GM12873 (cell line): ENCODE data around the gene PRKG1.

Experiments used
- TF ChIP-seq, protein P1 (sequence below): IDR thresholded peaks from 2 replicates; pipeline ENCODE4 v1.5.1; 2012; ENCODE audit warnings: low read depth, mild to moderate bottlenecking, moderate library complexity, low read length, control low read depth; ENCODE audit not compliant: insufficient read depth; ENCODE audit errors: missing control alignments

PRKG1 gene

DNA sequence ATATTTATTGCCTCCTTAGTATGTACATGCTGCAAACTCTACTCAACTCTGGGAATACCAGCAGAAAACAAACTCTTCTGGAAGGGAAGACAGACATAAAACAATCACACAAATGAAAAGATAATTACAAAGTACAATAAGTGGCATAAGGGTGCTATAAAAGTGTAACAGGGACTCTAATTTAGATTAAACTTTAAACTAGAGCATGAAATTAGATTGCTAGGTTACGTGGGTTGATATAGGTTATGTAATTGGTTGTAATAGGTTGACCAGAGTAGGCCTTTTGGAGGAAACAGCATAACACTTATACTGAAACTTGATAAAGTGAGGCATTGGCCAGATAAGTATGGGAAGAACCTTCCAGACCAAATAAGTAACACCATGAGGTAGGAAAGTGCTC, 1213.6 kb downstream of the PRKG1 start:
- TF ChIP-seq, protein P1, sequence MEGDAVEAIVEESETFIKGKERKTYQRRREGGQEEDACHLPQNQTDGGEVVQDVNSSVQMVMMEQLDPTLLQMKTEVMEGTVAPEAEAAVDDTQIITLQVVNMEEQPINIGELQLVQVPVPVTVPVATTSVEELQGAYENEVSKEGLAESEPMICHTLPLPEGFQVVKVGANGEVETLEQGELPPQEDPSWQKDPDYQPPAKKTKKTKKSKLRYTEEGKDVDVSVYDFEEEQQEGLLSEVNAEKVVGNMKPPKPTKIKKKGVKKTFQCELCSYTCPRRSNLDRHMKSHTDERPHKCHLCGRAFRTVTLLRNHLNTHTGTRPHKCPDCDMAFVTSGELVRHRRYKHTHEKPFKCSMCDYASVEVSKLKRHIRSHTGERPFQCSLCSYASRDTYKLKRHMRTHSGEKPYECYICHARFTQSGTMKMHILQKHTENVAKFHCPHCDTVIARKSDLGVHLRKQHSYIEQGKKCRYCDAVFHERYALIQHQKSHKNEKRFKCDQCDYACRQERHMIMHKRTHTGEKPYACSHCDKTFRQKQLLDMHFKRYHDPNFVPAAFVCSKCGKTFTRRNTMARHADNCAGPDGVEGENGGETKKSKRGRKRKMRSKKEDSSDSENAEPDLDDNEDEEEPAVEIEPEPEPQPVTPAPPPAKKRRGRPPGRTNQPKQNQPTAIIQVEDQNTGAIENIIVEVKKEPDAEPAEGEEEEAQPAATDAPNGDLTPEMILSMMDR: no peak

DNA sequence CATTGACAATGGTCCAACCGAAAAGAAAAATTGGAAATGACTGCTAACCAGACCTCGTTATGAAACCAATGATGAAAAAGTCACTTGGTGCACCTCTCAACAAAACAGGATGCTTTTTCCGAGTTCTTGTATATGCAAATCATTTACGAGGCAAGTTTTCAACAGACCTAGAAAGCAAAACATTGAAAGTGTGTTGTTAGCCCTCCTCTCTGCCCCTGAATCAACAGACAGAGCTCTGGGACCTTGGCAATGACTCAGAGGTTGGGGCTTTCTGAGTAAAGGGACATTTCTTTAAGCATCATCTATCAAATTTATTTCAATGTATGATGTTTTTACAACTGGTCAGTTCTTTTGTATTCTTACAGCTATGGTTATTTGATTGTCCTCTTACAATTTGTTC, 1223.5 kb downstream of the PRKG1 start:
- TF ChIP-seq, protein P1: no peak

DNA sequence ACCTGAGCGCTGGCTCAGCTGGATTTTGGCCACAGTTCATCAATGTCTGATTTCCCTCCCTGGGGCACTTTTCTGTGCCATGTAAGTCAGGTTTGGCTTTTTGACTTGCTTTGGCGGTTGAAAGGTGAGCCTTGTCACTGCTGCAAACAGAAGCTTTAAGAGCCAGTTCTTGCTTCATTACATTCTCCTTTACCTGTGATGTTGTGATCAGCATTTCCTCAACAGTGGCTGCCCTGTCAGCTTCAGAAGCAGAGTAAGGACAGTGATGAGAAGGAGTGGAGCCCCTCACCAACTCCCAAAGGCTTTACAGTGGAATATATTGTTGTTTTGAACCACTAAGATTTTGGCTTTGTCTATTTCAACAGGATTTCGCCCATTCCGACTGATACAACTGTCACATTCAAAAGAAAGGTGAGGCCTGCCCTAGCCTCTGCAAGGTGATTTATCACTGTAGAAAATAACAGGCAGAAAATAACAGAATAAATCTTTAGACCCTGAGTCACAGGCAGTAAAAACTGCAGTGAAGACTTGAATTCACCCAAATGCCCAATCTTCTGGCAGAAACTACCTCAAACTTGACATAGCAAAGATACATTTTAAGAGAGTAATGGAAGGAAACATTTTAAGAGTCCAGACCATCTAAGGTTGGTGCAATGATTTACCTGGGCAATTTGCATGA, 1226.5 kb downstream of the PRKG1 start:
- TF ChIP-seq, protein P1: no peak

DNA sequence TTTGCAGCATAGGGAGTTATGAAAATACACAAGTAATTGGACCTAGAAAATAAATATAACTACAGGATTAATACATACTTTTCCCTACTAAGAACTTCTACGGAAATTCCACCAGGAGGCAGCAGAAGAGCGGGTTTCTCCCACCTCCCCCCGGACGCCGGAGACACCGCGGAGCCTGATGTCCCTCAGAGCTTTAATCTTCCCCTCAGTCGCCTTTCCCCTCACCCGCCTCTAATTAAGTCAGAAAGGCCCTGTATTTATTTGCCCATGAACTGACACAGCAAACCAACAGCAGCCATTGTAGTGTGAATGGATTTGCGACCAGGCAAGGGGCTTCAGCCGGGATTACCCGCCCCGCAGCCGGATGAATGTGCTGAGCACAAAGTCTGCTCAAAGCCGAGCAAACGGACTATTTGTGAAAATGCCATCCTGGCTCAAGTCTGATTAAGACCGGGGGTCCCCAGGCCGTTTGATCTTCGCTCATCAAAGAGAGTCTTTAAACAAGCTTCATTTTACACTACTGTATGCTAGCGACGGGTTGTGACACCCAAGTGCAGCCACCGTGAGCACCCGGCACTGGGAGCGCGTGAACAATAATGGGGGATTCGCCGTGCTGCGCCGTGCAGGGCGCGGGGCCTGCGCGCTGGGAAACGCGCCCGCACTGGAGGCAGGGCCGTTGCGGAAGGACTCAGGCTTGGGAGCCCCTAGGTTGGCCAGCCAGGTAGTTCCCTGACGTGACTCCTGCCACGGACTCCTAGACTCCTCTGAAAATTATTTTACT, 1234.2 kb downstream of the PRKG1 start:
- TF ChIP-seq, protein P1: peak; percentile 58

DNA sequence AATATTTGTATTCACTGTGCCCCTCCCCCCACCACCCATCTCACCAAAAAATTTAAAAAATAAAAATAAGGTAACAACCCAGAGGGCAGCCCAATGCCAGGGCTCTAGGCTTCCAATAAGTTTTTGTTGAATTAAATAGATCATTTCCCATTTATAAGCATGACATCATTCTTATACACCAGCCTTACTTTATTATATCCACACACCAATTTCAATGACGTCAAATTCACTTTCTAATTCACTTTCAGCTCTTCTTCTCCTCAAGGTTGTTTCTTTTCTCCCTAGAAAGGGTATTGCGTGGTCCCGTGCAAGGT, 1238.6 kb downstream of the PRKG1 start:
- TF ChIP-seq, protein P1: no peak

DNA sequence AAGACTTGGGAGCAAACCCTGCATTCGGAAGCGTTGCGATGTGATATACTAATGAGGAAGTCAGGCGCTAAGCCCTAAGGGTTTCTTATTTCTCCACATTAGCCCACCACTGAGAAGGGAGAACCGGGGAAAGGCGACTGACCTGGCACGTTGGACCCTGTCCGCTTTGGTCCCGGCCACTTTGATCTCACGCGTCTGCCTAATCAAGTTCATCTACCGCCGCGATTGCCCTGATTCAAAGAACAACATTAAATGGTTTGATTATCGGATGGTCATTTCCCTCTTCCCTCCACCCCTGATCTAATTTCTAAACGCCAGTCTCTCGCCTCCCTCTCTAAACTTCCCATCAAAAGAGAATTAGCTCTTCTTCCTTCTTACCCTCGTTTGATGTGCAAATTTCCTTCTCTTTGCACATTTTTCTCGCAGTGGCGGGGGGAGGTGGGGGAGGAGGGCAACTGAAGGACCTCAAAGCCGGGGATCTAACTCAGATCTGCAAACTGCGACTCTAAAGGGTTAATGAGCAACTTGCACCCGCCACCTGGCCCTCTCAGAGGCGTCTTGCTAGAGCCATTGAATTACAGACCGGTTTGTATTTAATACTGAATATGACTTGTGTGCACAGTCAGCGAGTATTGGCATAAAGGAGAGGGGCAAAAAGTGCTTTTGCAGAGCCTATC, 1239.1 kb downstream of the PRKG1 start:
- TF ChIP-seq, protein P1: no peak

DNA sequence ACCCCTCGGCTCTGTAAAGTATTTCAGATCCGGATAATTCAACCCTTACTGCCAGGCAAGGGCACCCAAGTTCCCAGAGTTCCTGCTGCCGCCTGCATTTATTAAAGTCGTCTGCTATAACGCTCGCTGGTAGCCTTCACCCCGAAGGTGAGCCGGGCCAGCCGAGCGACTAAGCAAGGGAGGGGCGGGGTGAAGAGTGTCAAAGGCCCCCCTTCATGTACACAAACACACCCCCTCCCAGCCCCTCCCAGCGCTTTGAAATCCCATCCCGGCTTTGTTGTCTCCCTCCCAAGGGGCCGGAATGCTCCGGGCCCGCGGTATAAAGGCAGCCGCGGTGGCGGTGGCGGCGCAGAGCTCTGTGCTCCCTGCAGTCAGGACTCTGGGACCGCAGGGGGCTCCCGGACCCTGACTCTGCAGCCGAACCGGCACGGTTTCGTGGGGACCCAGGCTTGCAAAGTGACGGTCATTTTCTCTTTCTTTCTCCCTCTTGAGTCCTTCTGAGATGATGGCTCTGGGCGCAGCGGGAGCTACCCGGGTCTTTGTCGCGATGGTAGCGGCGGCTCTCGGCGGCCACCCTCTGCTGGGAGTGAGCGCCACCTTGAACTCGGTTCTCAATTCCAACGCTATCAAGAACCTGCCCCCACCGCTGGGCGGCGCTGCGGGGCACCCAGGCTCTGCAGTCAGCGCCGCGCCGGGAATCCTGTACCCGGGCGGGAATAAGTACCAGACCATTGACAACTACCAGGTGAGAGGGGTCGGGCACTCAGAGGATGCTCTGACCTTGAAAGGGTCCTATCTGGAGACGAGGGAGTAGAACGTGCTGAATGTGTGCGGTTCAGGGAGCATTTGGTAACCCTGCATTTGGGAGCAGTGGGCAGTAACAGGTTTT, 1239.9 kb downstream of the PRKG1 start, which contains the start of gene DKK1:
TSS of gene DKK1 (plus strand) at position 349 of the 889 bp plus-strand sequence. CDS start at position 503, 154 bp downstream.
- TF ChIP-seq, protein P1: peak; percentile 54
